DMS53 treated with DMSO at 0.1 percent for 48 hours (cell line): ENCODE measurements around the gene FBRS.
"Not testable (repeated sequence)": the region's sequence is repeated elsewhere in the genome, so short reads cannot be mapped to it uniquely, and the experiment has no call there.

ENCODE experiments used
- DNase-seq: peaks from one replicate; lab custom pipeline; 2025; ENCODE audit not compliant: unreplicated experiment; lab: John Stamatoyannopoulos, UW

FBRS gene

GRCh38 chr16:30664616-30665109, 6.4 kb downstream of the FBRS start:
- no peak for DNase-seq

- no peak for DNase-seq
Measured at GRCh38 chr16:30665155-30665829, 7.1 kb downstream of the FBRS start.

GRCh38 chr16:30665830-30666190, 7.6 kb downstream of the FBRS start:
- no peak for DNase-seq

GRCh38 chr16:30666681-30667080, 8.4 kb downstream of the FBRS start:
- no peak for DNase-seq

- DNase-seq = no peak
Measured at GRCh38 chr16:30667361-30667905, 9.2 kb downstream of the FBRS start.

GRCh38 chr16:30668393-30668792, 10.2 kb downstream of the FBRS start:
- DNase-seq = no peak

- DNase-seq = no peak
Measured at GRCh38 chr16:30669026-30669902, 11.0 kb downstream of the FBRS start.

- DNase-seq = no peak
Measured at GRCh38 chr16:30669903-30670824, 11.9 kb downstream of the FBRS start.

GRCh38 chr16:30675143-30675542, 16.9 kb downstream of the FBRS start:
- DNase-seq = no peak

GRCh38 chr16:30677931-30678585, 19.8 kb downstream of the FBRS start:
- DNase-seq = no peak

GRCh38 chr16:30678586-30678970, 20.3 kb downstream of the FBRS start:
- no peak for DNase-seq

GRCh38 chr16:30680326-30680725, 22.1 kb downstream of the FBRS start:
- no peak for DNase-seq

- DNase-seq = no peak
Measured at GRCh38 chr16:30688701-30689100, 30.5 kb downstream of the FBRS start.

- DNase-seq = no peak
Measured at GRCh38 chr16:30691907-30692306, 33.7 kb downstream of the FBRS start.

GRCh38 chr16:30692396-30693064, 34.3 kb downstream of the FBRS start:
- DNase-seq = no peak

GRCh38 chr16:30694926-30695693, 36.9 kb downstream of the FBRS start:
- no peak for DNase-seq

- not testable (repeated sequence) for DNase-seq
Measured at GRCh38 chr16:30696646-30697045, 38.4 kb downstream of the FBRS start.

GRCh38 chr16:30697264-30698138, 39.3 kb downstream of the FBRS start:
- DNase-seq = peak; percentile 83
